Lower leg skin (tissue), 3 donors: Measurements from ENCODE around the gene WNK2.

Experiments used
- CTCF ChIP-seq, 3 donors: fragments of 450-650 bp; IDR thresholded peaks; one replicate each; pipeline ENCODE4 v1.5.1; 2016; ENCODE audit warnings: antibody characterized with exemption in 3 of 3, mild to moderate bottlenecking in 3 of 3, moderate library complexity in 2 of 3
- POLR2A ChIP-seq, 2 donors: fragments of 450-650 bp; IDR thresholded peaks; one replicate each; pipeline ENCODE4 v1.6.1; 2016 to 2017; ENCODE audit warnings: antibody characterized with exemption in 2 of 2, mild to moderate bottlenecking in 1 of 2, moderate library complexity in 1 of 2

- TF ChIP-seq POLR2A (IDR thresholded peaks at IDR 0.05) (no peak), CTCF (IDR thresholded peaks at IDR 0.05) (no peak)
These were observed 12.4 kb downstream of the WNK2 start for GRCh38 chr9:93196096-93197055.
